ENCODE results near the gene ZGLP1. TPM values are rescaled to one million over a fixed set of nuclear protein-coding genes. Genes with fewer than 3 reads are reported as not detected.

Gene ZGLP1
- total RNA-seq, 2 donors from 2014 or later, result 5.0 to 12.3 TPM

GRCh38 chr19:10327793-10328192, 18.2 kb upstream of the ZGLP1 start:
- WGBS, result 93% methylated on average over 7 of the region's 7 CpGs
- Histone ChIP-seq H3K27ac (no peak overlapping the region), H3K4me1 (replicated peaks) (peaks cover 8% of the 10 kb centered on the region), H3K4me3 (no peak overlapping the region), H3K36me3 (peaks cover 5 to 49% of the 10 kb centered on the region in 2 donors), H3K27me3 (replicated peaks; ENCODE audit: insufficient read depth) (no peaks in the 10 kb centered on the region), H3K9me3 (no peaks in the 10 kb centered on the region)
- no peak for DNase-seq (ENCODE audit: low spot score)
- intact Hi-C loops (cut with DNase I), result no loop called here
- TF ChIP-seq CTCF (IDR thresholded peaks at IDR 0.05), result no peak
- no peak for TF ChIP-seq POLR2A (IDR thresholded peaks at IDR 0.05)
- TF ChIP-seq POLR2AphosphoS5 (IDR thresholded peaks at IDR 0.05), result no peak

GRCh38 chr19:10325732-10326131, 16.1 kb upstream of the ZGLP1 start:
- DNase-seq (ENCODE audit: low spot score), result no peak
- no peak overlapping the region for H3K27ac ChIP-seq
- no peaks in the 10 kb centered on the region for H3K4me1 ChIP-seq (replicated peaks)
- no peaks in the 10 kb centered on the region for H3K9me3 ChIP-seq
- intact Hi-C loops (cut with DNase I), result no loop called here
- TF ChIP-seq POLR2AphosphoS5 (IDR thresholded peaks at IDR 0.05) (no peak), CTCF (IDR thresholded peaks at IDR 0.05) (no peak), POLR2A (IDR thresholded peaks at IDR 0.05) (no peak)
- 94% methylated on average over 8 of the region's 8 CpGs for WGBS
- no peaks in the 10 kb centered on the region for H3K27me3 ChIP-seq (replicated peaks; ENCODE audit: insufficient read depth)
- no peak overlapping the region for H3K4me3 ChIP-seq
- H3K36me3 ChIP-seq, result peaks cover 15 to 65% of the 10 kb centered on the region in 2 donors

DNA sequence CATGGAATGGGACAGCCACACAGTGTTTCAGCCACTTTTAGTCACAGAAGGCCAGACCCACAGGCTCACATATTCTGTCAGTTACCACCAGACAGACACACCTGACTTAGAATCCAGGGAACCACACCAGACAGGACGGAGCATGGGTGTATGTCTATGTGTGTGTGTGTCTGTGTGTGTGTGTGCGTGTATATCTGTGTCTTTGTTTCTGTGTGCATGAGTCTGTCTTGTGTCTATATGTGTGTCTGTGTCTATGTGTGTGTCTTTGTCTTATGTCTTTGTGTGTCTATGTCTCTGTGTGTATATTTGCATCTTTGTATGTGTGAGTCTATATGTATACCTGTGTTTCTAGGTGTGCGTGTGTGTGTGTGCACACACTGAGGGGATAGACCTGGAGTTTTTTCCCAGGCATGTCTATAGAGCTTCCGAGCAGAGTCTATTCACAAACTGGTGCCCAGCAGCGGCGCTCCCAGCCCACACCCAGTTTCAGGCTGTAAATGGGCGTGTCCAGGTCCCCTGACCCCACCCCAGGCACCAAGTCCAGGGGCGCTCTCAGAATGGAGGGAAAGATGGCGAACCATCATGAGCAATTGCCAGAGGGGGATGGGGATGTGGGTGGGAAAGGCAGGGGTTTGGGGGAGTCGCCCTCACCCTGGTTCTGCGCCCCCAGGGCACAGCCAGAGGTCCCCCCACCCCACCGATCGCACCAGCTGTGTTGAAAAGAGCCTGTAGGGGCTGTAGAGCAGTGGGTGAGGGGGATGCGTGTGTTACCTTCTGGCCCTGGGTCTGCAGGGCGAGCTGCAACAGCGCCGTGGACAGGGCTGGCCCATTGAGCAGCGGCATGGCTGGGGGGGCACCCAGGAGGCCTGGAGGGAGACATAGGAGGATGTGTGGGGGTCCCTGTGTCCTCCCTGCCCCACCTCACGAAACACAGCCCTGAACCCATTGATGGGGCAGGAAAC, 12.5 kb upstream of the ZGLP1 start:
- DNase-seq (ENCODE audit: low spot score), result no peak
- WGBS, result 94% methylated on average over 19 of the region's 19 CpGs
- intact Hi-C loops (cut with DNase I), result no loop called here
- no peak for TF ChIP-seq POLR2AphosphoS5 (IDR thresholded peaks at IDR 0.05)
- no peak for TF ChIP-seq POLR2A (IDR thresholded peaks at IDR 0.05)
- TF ChIP-seq CTCF (IDR thresholded peaks at IDR 0.05), result no peak
- Histone ChIP-seq H3K27ac (no peak overlapping the region), H3K36me3 (peaks cover 26 to 50% of the 10 kb centered on the region in 2 donors), H3K4me3 (no peak overlapping the region), H3K27me3 (replicated peaks; ENCODE audit: insufficient read depth) (no peaks in the 10 kb centered on the region), H3K9me3 (no peaks in the 10 kb centered on the region), H3K4me1 (replicated peaks) (no peaks in the 10 kb centered on the region)

GRCh38 chr19:10321417-10321797, 11.8 kb upstream of the ZGLP1 start:
- no peak for DNase-seq (ENCODE audit: low spot score)
- 86% methylated on average over 9 of the region's 11 CpGs for WGBS
- TF ChIP-seq CTCF (IDR thresholded peaks at IDR 0.05), result no peak
- H3K4me3 ChIP-seq, result no peak overlapping the region
- intact Hi-C loops (cut with DNase I), result no loop called here
- H3K36me3 ChIP-seq, result peaks cover 21 to 49% of the 10 kb centered on the region in 2 donors
- H3K4me1 ChIP-seq (replicated peaks), result no peaks in the 10 kb centered on the region
- no peak overlapping the region for H3K27ac ChIP-seq
- H3K9me3 ChIP-seq, result no peaks in the 10 kb centered on the region
- H3K27me3 ChIP-seq (replicated peaks; ENCODE audit: insufficient read depth), result no peaks in the 10 kb centered on the region
